Measurements from ENCODE around the gene PTPRO. TPM values are rescaled to one million over a fixed set of nuclear protein-coding genes. Genes with fewer than 3 reads are reported as not detected.

The PTPRO gene
- polyA plus RNA-seq, 1 of the 3 experiments (the other 2 are of a cell fraction) = 1.4 TPM

GRCh38 chr12:15603474-15604085, 281.3 kb downstream of the PTPRO start (continued):
- TF ChIP-seq ZBTB33 (IDR thresholded peaks at IDR 0.05; ENCODE audit: borderline replicate concordance, low read depth) (no peak), EZH2phosphoT487 (IDR thresholded peaks at IDR 0.05; ENCODE audit: borderline replicate concordance, low read depth) (no peak), RCOR1 (IDR thresholded peaks at IDR 0.05; ENCODE audit: low read length) (no peak), RXRA (IDR thresholded peaks at IDR 0.05; ENCODE audit: borderline replicate concordance, low read depth) (no peak), TAF1 (IDR thresholded peaks at IDR 0.05; ENCODE audit: borderline replicate concordance, low read depth, low read length) (no peak), POLR2AphosphoS5 (IDR thresholded peaks at IDR 0.05; ENCODE audit: low read depth, low read length) (no peak), FOSL2 (IDR thresholded peaks at IDR 0.05; ENCODE audit: borderline replicate concordance, low read depth) (no peak), IRF3 (IDR thresholded peaks at IDR 0.05; ENCODE audit: low read depth, low read length) (no peak)

GRCh38 chr12:15605881-15606590, 283.7 kb downstream of the PTPRO start:
- Histone ChIP-seq H2AFZ (ENCODE audit: low read depth) (no peak overlapping the region), H3K4me2 (no peak overlapping the region), H4K20me1 (ENCODE audit: insufficient read depth) (no peaks in the 10 kb centered on the region), H3F3A (replicated peaks; ENCODE audit: insufficient read depth) (no peaks in the 10 kb centered on the region), H3K4me3 (ENCODE audit: low read depth in 2 of 2, low read length in 1 of 2) (no peak overlapping the region), H3K27me3 (ENCODE audit: insufficient read depth) (no peaks in the 10 kb centered on the region), H3K79me2 (ENCODE audit: insufficient read depth) (no peaks in the 10 kb centered on the region), H3K9me3 (no peaks in the 10 kb centered on the region), H3K36me3 (replicated peaks in 1 of 2; ENCODE audit: control insufficient read depth in 1 of 2, insufficient read depth in 2 of 2, low read length in 1 of 2) (no peaks in the 10 kb centered on the region), H3K9me2 (no peaks in the 10 kb centered on the region), H3K4me1 (ENCODE audit: control insufficient read depth in 1 of 2, insufficient read depth in 2 of 2, low read depth in 1 of 2, low read length in 1 of 2) (no peaks in the 10 kb centered on the region), H3K9ac (no peak overlapping the region), H3K27ac (ENCODE audit: low read depth in 2 of 2, low read length in 1 of 2) (no peak overlapping the region)
- CTCF ChIA-PET = no interaction called here
- TF ChIP-seq FOXM1 (IDR thresholded peaks at IDR 0.05; ENCODE audit: low read depth) = no peak
- no peak for TF ChIP-seq RXRA (IDR thresholded peaks at IDR 0.05; ENCODE audit: borderline replicate concordance, low read depth)
- TF ChIP-seq JUND (IDR thresholded peaks at IDR 0.05) = no peak
- no peak for TF ChIP-seq IRF3 (IDR thresholded peaks at IDR 0.05; ENCODE audit: low read depth, low read length)
- no peak for TF ChIP-seq GATA2 (CRISPR knock-in tag; IDR thresholded peaks at IDR 0.05)
- no peak for TF ChIP-seq CHD2 (IDR thresholded peaks at IDR 0.05; ENCODE audit: low read length, partially characterized antibody)
- TF ChIP-seq TAF1 (IDR thresholded peaks at IDR 0.05; ENCODE audit: borderline replicate concordance, low read depth, low read length) = no peak
- TF ChIP-seq PBX3 (IDR thresholded peaks at IDR 0.05) = no peak
- no peak for TF ChIP-seq MEF2A (IDR thresholded peaks at IDR 0.05; ENCODE audit: borderline replicate concordance, low read depth)
- TF ChIP-seq RFX5 (IDR thresholded peaks at IDR 0.05; ENCODE audit: low read length) = no peak
- TF ChIP-seq YY1 (IDR thresholded peaks at IDR 0.05; ENCODE audit: low read depth) = no peak
- no peak for TF ChIP-seq RAD21 (IDR thresholded peaks at IDR 0.05; ENCODE audit: low read length)
- TF ChIP-seq EZH2phosphoT487 (IDR thresholded peaks at IDR 0.05; ENCODE audit: borderline replicate concordance, low read depth) = no peak
- POLR2A ChIA-PET = interaction anchor here (0.6 kb wide), 1 partner anchor 106 kb away, joined by 3 read pairs; no protein-coding TSS in a partner anchor
- DNase-seq = no peak
- 91% methylated on average over 10 of the region's 10 CpGs for WGBS (ENCODE audit: low lambda C conversion rate)

All from SK-N-SH (cell line).